ENCODE data around the gene FOXN1.
"Not testable (repeated sequence)": the region's sequence is repeated elsewhere in the genome, so short reads cannot be mapped to it uniquely, and the experiment has no call there.

FOXN1 gene, protein sequence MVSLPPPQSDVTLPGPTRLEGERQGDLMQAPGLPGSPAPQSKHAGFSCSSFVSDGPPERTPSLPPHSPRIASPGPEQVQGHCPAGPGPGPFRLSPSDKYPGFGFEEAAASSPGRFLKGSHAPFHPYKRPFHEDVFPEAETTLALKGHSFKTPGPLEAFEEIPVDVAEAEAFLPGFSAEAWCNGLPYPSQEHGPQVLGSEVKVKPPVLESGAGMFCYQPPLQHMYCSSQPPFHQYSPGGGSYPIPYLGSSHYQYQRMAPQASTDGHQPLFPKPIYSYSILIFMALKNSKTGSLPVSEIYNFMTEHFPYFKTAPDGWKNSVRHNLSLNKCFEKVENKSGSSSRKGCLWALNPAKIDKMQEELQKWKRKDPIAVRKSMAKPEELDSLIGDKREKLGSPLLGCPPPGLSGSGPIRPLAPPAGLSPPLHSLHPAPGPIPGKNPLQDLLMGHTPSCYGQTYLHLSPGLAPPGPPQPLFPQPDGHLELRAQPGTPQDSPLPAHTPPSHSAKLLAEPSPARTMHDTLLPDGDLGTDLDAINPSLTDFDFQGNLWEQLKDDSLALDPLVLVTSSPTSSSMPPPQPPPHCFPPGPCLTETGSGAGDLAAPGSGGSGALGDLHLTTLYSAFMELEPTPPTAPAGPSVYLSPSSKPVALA

DNA sequence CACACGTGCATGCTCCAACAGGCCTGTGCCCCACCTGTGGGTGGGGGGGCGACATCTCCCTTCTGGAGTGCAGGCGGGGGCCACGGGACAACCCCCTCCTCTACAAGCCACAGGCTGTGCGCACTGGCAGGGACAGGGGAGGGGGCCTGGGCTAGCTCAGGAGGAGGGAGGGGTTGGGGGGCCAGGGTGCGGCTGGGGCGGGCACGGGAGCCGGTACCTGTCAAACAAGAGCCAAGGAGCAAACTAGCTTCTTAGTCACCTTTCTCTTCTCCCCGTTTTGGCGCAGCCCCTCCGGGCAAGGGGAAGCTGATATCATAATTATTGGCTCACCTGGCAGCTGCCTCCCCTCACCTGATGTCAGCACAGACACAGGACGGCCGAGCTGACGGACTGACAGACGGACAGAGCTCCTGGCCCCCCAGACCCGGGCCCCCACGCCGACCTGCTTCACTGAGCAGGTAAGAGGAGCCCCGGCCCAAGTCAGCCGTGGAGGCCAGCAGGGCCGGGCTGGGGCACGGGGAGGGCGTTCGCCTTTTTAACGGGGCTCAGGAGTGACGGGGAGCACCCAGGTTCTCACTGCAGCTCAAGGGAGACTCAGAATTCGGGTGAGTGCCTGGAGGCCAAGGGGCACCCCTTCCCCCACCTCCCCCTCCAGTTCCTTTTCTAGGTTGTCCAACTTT is at the start of gene FOXN1:
TSS of gene FOXN1 (plus strand) at position 363 of the 680 bp plus-strand sequence. CDS start 17,622 bp downstream, outside the sequence.
- Mint-ChIP-seq H3K4me1 (no peaks in the 10 kb centered on the region), H3K36me3 (ENCODE audit: insufficient read depth) (peaks cover under 1% of the 10 kb centered on the region), H3K27me3 (peaks cover 65% of the 10 kb centered on the region), H3K27ac (ENCODE audit: low read depth) (no peak within 1 kb of the TSS), H3K4me3 (no peak within 1 kb of the TSS), H3K9me3 (no peaks in the 10 kb centered on the region)
- no peak for DNase-seq (ENCODE audit: low spot score in 2 of 2)
- ATAC-seq (replicated peaks; ENCODE audit: extremely low read depth, poor library complexity, severe bottlenecking): no peak

DNA sequence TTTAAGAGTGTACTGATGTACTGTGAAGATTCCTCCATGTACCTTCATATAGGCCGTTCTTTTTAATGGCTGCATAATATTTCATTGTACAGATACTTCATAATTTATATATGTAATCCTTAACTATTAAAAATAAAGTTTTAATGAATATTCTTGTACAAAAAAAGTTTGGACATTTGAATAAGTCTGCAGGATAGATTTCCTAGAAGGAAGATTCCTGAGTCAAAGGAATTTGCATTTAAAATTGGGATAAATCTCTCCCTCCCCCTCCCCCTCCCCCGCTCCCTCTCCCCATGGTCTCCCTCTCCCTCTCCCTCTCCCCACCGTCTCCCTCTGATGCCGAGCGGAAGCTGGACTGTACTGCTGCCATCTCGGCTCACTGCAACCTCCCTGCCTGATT is 48.3 kb upstream of the FOXN1 start:
- peaks cover 7% of the 10 kb centered on the region for H3K27me3 Mint-ChIP-seq
- ATAC-seq (replicated peaks; ENCODE audit: extremely low read depth, poor library complexity, severe bottlenecking): no peak
- no peaks in the 10 kb centered on the region for H3K4me1 Mint-ChIP-seq
- no peaks in the 10 kb centered on the region for H3K36me3 Mint-ChIP-seq (ENCODE audit: insufficient read depth)
- no peaks in the 10 kb centered on the region for H3K9me3 Mint-ChIP-seq
- H3K27ac Mint-ChIP-seq (ENCODE audit: low read depth): no peak overlapping the region
- no peak for DNase-seq (ENCODE audit: low spot score in 2 of 2)
- no peak overlapping the region for H3K4me3 Mint-ChIP-seq

DNA sequence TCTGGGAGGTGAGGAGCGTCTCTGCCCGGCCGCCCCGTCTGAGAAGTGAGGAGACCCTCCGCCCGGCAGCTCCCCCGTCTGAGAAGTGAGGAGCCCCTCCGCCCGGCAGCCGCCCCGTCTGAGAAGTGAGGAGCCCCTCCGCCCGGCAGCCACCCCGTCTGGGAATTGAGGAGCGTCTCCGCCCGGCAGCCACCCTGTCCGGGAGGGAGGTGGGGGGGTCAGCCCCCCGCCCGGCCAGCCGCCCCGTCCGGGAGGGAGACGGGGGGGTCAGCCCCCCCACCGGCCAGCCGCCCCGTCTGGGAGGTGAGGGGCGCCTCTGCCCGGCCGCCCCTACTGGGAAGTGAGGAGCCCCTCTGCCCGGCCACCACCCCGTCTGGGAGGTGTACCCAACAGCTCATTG is 47.3 kb upstream of the FOXN1 start:
- not testable (repeated sequence) for H3K4me3 Mint-ChIP-seq; H3K36me3 Mint-ChIP-seq (ENCODE audit: insufficient read depth); ATAC-seq (replicated peaks; ENCODE audit: extremely low read depth, poor library complexity, severe bottlenecking); DNase-seq (ENCODE audit: low spot score in 2 of 2); H3K9me3 Mint-ChIP-seq; H3K27ac Mint-ChIP-seq (ENCODE audit: low read depth); H3K4me1 Mint-ChIP-seq
- peaks cover 17% of the 10 kb centered on the region for H3K27me3 Mint-ChIP-seq

DNA sequence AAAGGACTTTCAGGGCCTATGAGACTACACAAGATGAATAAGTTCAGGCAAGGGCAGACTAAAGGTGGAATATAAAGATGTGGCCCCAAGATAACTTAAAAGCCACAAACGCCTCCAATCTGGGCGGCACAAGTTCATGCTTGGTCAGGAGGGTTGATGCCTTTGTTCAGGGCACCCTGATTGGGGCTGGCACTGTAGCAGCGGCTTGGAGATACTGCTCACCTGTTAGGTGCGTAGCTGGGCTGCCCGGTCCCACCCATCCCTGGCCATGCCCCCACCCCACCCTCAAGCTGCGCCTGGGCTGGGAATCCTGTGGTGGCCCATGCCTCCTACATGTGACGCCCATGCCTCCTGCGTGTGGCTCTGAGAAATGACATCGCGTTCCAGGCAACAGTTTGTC is 45.2 kb upstream of the FOXN1 start:
- Mint-ChIP-seq H3K27ac (ENCODE audit: low read depth) (no peak overlapping the region), H3K4me1 (no peaks in the 10 kb centered on the region), H3K4me3 (no peak overlapping the region), H3K36me3 (ENCODE audit: insufficient read depth) (no peaks in the 10 kb centered on the region), H3K9me3 (no peaks in the 10 kb centered on the region), H3K27me3 (peaks cover 31% of the 10 kb centered on the region)
- ATAC-seq (replicated peaks; ENCODE audit: extremely low read depth, poor library complexity, severe bottlenecking) (no peak), DNase-seq (ENCODE audit: low spot score in 2 of 2) (no peak)

DNA sequence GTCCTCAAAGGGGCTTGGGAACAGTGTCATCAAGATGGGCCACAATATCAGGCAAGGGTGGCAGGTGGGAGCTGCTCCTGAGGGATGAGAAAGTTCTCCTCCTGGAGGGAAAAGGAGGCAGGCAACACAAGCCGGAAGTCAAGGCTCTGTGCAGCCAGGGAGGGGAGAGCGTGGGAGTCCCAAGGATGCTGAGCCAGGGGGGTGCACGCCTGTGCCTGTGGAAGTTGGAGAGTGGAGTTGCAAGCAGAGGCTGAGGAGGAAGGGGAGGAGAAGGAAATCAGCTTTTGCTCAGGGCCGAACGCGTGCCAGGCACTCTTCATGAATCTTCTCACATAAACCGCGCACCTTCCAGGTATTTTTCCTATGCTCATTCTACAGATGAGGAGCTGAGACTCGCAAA is 40.1 kb upstream of the FOXN1 start:
- no peak overlapping the region for H3K27ac Mint-ChIP-seq (ENCODE audit: low read depth)
- no peaks in the 10 kb centered on the region for H3K36me3 Mint-ChIP-seq (ENCODE audit: insufficient read depth)
- DNase-seq (ENCODE audit: low spot score in 2 of 2) (no peak), ATAC-seq (replicated peaks; ENCODE audit: extremely low read depth, poor library complexity, severe bottlenecking) (no peak)
- H3K4me3 Mint-ChIP-seq: no peak overlapping the region
- H3K9me3 Mint-ChIP-seq: no peaks in the 10 kb centered on the region
- H3K27me3 Mint-ChIP-seq: peaks cover 36% of the 10 kb centered on the region
- peaks cover 5% of the 10 kb centered on the region for H3K4me1 Mint-ChIP-seq

DNA sequence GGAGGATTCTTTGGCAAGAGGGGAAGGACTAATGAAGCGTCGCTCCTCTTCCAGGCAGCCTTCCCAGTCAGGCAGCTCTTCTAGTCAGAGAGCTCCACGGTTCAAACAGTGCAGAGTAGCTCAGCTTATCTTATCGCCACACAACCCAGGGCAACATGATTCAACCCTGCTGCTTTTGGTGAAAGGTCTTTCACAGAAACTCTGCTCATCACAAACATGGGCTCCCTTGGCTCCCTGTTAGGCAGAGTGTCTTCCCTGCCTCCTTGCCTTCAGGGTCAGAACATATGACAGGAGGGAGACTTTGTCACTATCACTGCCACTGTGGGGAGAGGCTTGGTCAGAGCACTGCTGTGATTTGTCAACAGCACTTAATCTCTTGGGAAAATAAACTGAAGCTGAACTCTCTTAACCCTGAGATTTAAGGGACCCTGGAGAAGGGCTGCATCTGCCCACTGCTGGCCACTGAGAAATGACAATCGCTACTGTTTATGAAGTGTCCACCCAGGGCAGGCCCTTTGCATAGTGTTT is 39.6 kb upstream of the FOXN1 start:
- DNase-seq (ENCODE audit: low spot score in 2 of 2): no peak
- Mint-ChIP-seq H3K27ac (ENCODE audit: low read depth) (no peak overlapping the region), H3K36me3 (ENCODE audit: insufficient read depth) (no peaks in the 10 kb centered on the region), H3K27me3 (peaks cover 36% of the 10 kb centered on the region), H3K4me1 (peaks cover 5% of the 10 kb centered on the region), H3K9me3 (no peaks in the 10 kb centered on the region), H3K4me3 (no peak overlapping the region)
- no peak for ATAC-seq (replicated peaks; ENCODE audit: extremely low read depth, poor library complexity, severe bottlenecking)

DNA sequence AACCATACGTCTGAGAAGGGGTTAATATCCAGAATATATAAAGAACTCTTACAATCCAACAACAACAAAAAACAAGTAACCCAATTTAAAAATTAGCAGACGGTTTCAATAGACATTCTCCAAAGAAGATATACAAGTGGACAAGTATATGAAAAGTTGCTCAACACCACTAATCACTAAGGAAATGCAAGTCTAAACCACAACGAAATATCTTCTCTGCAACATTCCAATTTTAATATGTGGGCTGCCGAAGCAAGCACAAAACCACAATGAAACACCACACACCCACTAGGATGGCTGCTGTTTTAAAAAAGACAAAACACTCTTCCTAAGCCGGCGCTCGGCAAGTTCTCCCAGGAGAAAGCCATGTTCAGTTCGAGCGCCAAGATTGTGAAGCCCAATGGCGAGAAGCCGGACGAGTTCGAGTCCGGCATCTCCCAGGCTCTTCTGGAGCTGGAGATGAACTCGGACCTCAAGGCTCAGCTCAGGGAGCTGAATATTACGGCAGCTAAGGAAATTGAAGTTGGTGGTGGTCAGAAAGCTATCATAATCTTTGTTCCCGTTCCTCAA is 38.6 kb upstream of the FOXN1 start:
- ATAC-seq (replicated peaks; ENCODE audit: extremely low read depth, poor library complexity, severe bottlenecking) (no peak), DNase-seq (ENCODE audit: low spot score in 2 of 2) (no peak)
- peaks cover 5% of the 10 kb centered on the region for H3K4me1 Mint-ChIP-seq
- no peak overlapping the region for H3K4me3 Mint-ChIP-seq
- no peaks in the 10 kb centered on the region for H3K9me3 Mint-ChIP-seq
- H3K27me3 Mint-ChIP-seq: peaks cover 33% of the 10 kb centered on the region
- H3K27ac Mint-ChIP-seq (ENCODE audit: low read depth): no peak overlapping the region
- H3K36me3 Mint-ChIP-seq (ENCODE audit: insufficient read depth): no peaks in the 10 kb centered on the region

DNA sequence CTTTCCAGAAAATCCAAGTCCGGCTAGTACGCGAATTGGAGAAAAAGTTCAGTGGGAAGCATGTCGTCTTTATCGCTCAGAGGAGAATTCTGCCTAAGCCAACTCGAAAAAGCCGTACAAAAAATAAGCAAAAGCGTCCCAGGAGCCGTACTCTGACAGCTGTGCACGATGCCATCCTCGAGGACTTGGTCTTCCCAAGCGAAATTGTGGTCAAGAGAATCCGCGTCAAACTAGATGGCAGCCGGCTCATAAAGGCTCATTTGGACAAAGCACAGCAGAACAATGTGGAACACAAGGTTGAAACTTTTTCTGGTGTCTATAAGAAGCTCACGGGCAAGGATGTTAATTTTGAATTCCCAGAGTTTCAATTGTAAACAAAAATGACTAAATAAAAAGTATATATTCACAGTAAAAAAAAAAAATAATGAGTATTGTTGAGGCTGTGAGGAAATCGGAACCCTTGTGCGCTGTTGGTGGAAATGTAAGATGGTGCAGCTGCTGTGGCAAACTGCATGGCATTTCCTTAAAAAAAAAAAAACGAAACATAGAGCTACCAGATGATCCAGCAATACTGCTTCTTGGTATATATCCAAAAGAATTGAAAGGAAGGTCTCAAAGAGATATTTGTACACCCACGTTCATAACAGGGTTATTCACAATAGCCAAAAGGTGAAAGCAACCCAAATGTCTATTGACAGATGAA is 38.0 kb upstream of the FOXN1 start:
- ATAC-seq (replicated peaks; ENCODE audit: extremely low read depth, poor library complexity, severe bottlenecking); H3K36me3 Mint-ChIP-seq (ENCODE audit: insufficient read depth); H3K27ac Mint-ChIP-seq (ENCODE audit: low read depth); DNase-seq (ENCODE audit: low spot score in 2 of 2); H3K4me1 Mint-ChIP-seq; H3K9me3 Mint-ChIP-seq; H3K4me3 Mint-ChIP-seq: not testable (repeated sequence)
- peaks cover 26% of the 10 kb centered on the region for H3K27me3 Mint-ChIP-seq

DNA sequence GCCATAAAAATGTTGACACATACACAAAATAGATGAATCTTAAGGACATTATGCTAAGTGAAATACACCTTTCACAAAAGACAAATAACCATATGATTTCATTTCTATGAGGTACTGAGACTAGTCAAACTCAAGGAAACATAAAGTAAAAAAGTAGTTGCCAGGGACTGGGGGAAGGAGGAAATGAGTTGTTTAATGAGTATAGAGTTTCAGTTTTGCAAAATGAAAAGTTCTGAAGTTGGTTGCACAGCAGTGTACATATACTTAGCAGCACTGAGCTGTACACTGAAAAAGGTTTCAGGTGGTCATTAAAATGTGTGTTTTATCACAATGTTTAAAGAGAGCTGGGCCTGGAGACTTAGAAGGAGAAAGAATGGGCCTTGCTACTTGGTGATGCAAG is 37.4 kb upstream of the FOXN1 start:
- Mint-ChIP-seq H3K27ac (ENCODE audit: low read depth) (no peak overlapping the region), H3K27me3 (peaks cover 20% of the 10 kb centered on the region), H3K36me3 (ENCODE audit: insufficient read depth) (no peaks in the 10 kb centered on the region), H3K9me3 (no peaks in the 10 kb centered on the region), H3K4me3 (no peak overlapping the region), H3K4me1 (peaks cover 5% of the 10 kb centered on the region)
- ATAC-seq (replicated peaks; ENCODE audit: extremely low read depth, poor library complexity, severe bottlenecking) (no peak), DNase-seq (ENCODE audit: low spot score in 2 of 2) (no peak)

DNA sequence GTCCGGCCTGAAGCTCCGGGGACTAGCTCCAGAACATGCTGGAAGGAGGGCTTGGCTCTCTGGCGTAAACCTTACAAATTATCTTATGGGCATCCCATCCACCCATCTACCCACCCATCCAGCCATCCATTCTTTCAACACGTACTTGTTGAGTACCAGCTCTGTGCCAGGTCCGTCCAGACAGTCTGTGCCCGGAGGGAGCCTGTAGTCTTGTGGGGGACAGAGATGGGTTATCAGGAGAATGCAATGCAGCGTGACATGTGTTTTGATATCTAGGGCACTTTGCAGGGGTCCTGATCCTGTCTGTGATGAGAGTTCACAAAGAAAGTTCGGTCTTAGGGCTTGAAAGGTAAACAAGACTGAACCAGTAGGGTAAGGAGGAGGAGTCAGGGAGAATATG is 36.8 kb upstream of the FOXN1 start:
- ATAC-seq (replicated peaks; ENCODE audit: extremely low read depth, poor library complexity, severe bottlenecking) (no peak), DNase-seq (ENCODE audit: low spot score in 2 of 2) (no peak)
- H3K4me1 Mint-ChIP-seq: peaks cover 5% of the 10 kb centered on the region
- no peaks in the 10 kb centered on the region for H3K9me3 Mint-ChIP-seq
- no peak overlapping the region for H3K4me3 Mint-ChIP-seq
- peaks cover 16% of the 10 kb centered on the region for H3K27me3 Mint-ChIP-seq
- H3K27ac Mint-ChIP-seq (ENCODE audit: low read depth): no peak overlapping the region
- H3K36me3 Mint-ChIP-seq (ENCODE audit: insufficient read depth): no peaks in the 10 kb centered on the region

DNA sequence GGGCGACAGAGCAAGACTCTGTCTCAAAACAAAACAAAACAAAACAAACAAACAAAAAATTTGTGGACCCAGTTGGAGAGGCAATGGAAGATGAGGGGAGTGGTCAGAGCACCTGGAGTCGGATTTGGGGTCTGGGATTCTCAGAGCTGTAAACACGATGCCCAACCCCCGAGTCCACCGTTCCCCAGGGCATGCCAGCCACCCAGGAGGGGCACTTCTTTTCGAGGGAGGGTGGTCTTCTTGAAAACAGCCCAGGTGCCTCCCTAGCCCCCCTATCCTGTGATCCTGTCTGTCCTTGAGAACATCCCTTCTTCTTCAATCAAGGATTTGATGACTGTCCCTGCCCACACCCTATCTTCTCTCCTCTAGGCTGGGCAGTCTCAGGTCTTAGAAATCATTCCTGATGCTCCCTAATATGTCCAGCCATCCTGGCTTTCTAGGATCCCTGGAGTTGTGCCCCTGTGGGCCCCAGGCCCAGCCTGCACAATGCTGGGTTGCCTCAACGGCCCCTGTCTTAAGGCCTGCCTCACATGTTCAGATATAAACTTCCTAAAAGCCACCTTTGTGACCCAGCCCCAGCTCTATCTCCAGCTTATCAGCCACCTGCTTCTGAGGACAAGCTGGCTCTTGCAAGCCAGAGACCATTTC is 35.8 kb upstream of the FOXN1 start:
- ATAC-seq (replicated peaks; ENCODE audit: extremely low read depth, poor library complexity, severe bottlenecking): no peak
- H3K27ac Mint-ChIP-seq (ENCODE audit: low read depth): no peak overlapping the region
- peaks cover 8% of the 10 kb centered on the region for H3K4me1 Mint-ChIP-seq
- no peak overlapping the region for H3K4me3 Mint-ChIP-seq
- H3K9me3 Mint-ChIP-seq: no peaks in the 10 kb centered on the region
- H3K36me3 Mint-ChIP-seq (ENCODE audit: insufficient read depth): no peaks in the 10 kb centered on the region
- peaks cover 11% of the 10 kb centered on the region for H3K27me3 Mint-ChIP-seq
- no peak for DNase-seq (ENCODE audit: low spot score in 2 of 2)

All from central memory CD8-positive, alpha-beta T cell (primary cell).